Endothelial cell of umbilical vein (primary cell): Measurements from ENCODE around the gene SCAPER. TPM values are rescaled to one million over a fixed set of nuclear protein-coding genes. Genes with fewer than 3 reads are reported as not detected.

ENCODE experiments used
- BruUV-seq: library from RNA; stranded (reverse); fragments of 400-500 nt; replicated peaks from 2 replicates; lab custom pipeline; 2021; lab: Mats Ljungman, UMichigan
- CTCF ChIA-PET: fragments of 300-600, 350-600 bp; sonication (Branson Sonifier 250); formaldehyde crosslinking; loops from one replicate; lab custom pipeline; 2021; ENCODE audit warnings: antibody characterized with exemption, inconsistent platforms; lab: Charles Lee
- POLR2A ChIA-PET: fragments of 300-600, 350-600 bp; sonication (Branson Sonifier 250); formaldehyde crosslinking; loops from one replicate; lab custom pipeline; 2021; ENCODE audit warnings: antibody characterized with exemption, inconsistent platforms; lab: Charles Lee
- DNase-seq: peaks from one replicate; pipeline ENCODE4 v3.0.0-alpha.2; 2011; ENCODE audit warnings: low read depth, low spot score
- FAIRE-seq: peaks from 2 replicates; lab custom pipeline; 2011; peaks lifted over from hg19 to GRCh38; lab: Jason Lieb, UNC
- H2AFZ ChIP-seq: 2 replicates; pipeline ENCODE4 v1.6.0; 2012; ENCODE audit warnings: low read depth, low read length, control low read depth, inconsistent platforms
- H3K27ac ChIP-seq: 2 replicates; pipeline ENCODE4 v1.5.1; 2011; ENCODE audit warnings: low read depth, mild to moderate bottlenecking, control low read depth, low read length, moderate library complexity; ENCODE audit not compliant: insufficient read depth
- H3K27me3 ChIP-seq, 2 experiments: 2 replicates each; pipeline versions ENCODE4 v1.6.0 to v1.6.1; 2011; ENCODE audit warnings: low read length in 2 of 2, mixed read lengths in 1 of 2; ENCODE audit not compliant: control insufficient read depth in 2 of 2, insufficient read depth in 2 of 2
- H3K36me3 ChIP-seq, 2 experiments: 2 replicates in 1 of 2; 3 replicates in 1 of 2; pipeline ENCODE4 v1.5.1; 2011; ENCODE audit warnings: low read length in 2 of 2, mild to moderate bottlenecking in 1 of 2, moderate library complexity in 1 of 2; ENCODE audit not compliant: control insufficient read depth in 2 of 2, insufficient read depth in 2 of 2; ENCODE audit errors: extremely low read depth in 1 of 2
- H3K4me1 ChIP-seq: 3 replicates; pipeline ENCODE4 v1.5.1; 2011; ENCODE audit warnings: mild to moderate bottlenecking, low read length; ENCODE audit not compliant: control insufficient read depth, insufficient read depth; ENCODE audit errors: extremely low read depth
- H3K4me2 ChIP-seq: 2 replicates; pipeline ENCODE4 v1.6.1; 2011; ENCODE audit warnings: low read length, control low read depth, mixed read lengths; ENCODE audit not compliant: insufficient read depth
- H3K4me3 ChIP-seq, 3 experiments: fragments of 200-600 bp in 1 of 3; sonication (generic), shearing (Covaris generic) in 1 of 3; replicated peaks in 1 of 3; 2 replicates each; pipeline ENCODE4 v1.5.1; 2011 to 2016; ENCODE audit warnings: control low read depth in 3 of 3, low read length in 3 of 3, mild to moderate bottlenecking in 2 of 3, inconsistent platforms in 1 of 3, low read depth in 1 of 3, moderate library complexity in 1 of 3; ENCODE audit not compliant: insufficient read depth in 1 of 3
- H3K79me2 ChIP-seq: 2 replicates; pipeline ENCODE4 v1.6.0; 2012; ENCODE audit warnings: low read length, inconsistent platforms; ENCODE audit not compliant: control insufficient read depth, insufficient read depth
- H3K9ac ChIP-seq: replicated peaks from 2 replicates; pipeline ENCODE3; 2011; ENCODE audit warnings: low read length, control low read depth; ENCODE audit not compliant: insufficient read depth; ENCODE audit errors: extremely low read depth
- H3K9me1 ChIP-seq: replicated peaks from 3 replicates; pipeline ENCODE4 v1.6.0; 2011; ENCODE audit warnings: mild to moderate bottlenecking, low read length; ENCODE audit not compliant: control insufficient read depth, insufficient read depth; ENCODE audit errors: extremely low read depth
- H3K9me3 ChIP-seq: replicated peaks from 2 replicates; pipeline ENCODE4 v1.5.1; 2012; ENCODE audit warnings: low read length, inconsistent platforms; ENCODE audit not compliant: control insufficient read depth, insufficient read depth
- H4K20me1 ChIP-seq: replicated peaks from 2 replicates; pipeline ENCODE3; 2011; ENCODE audit warnings: mild to moderate bottlenecking, low read length; ENCODE audit not compliant: control insufficient read depth, insufficient read depth; ENCODE audit errors: extremely low read depth
- CTCF ChIP-seq, 2 donors: IDR thresholded peaks; 1 replicate in 1 of 2; 2 replicates in 1 of 2; pipeline ENCODE4 v1.5.1; 2011; ENCODE audit warnings: low read length in 2 of 2, mild to moderate bottlenecking in 2 of 2, moderate library complexity in 2 of 2, control low read depth in 1 of 2, inconsistent platforms in 1 of 2, low read depth in 1 of 2; ENCODE audit not compliant: insufficient read depth in 1 of 2; ENCODE audit errors: extremely low read depth in 1 of 2
- EZH2 ChIP-seq: IDR thresholded peaks from 2 replicates; pipeline ENCODE4 v1.6.1; 2012; ENCODE audit warnings: borderline replicate concordance, low read depth, mild to moderate bottlenecking, moderate library complexity, low read length, inconsistent platforms; ENCODE audit not compliant: severe bottlenecking
- FOS ChIP-seq: IDR thresholded peaks from 2 replicates; pipeline ENCODE4 v1.6.1; 2011; ENCODE audit warnings: mild to moderate bottlenecking, low read length, moderate library complexity, borderline replicate concordance; ENCODE audit not compliant: insufficient read depth
- GATA2 ChIP-seq: IDR thresholded peaks from 2 replicates; pipeline ENCODE4 v1.7.0; 2011; ENCODE audit warnings: low read depth, mild to moderate bottlenecking, moderate library complexity, mixed read lengths, low read length; ENCODE audit not compliant: insufficient read length, insufficient read depth
- JUN ChIP-seq: IDR thresholded peaks from 2 replicates; pipeline ENCODE4 v1.6.1; 2011; ENCODE audit warnings: borderline replicate concordance, low read depth; ENCODE audit not compliant: insufficient read length, insufficient read depth
- MAX ChIP-seq: IDR thresholded peaks from 2 replicates; pipeline ENCODE4 v1.6.1; 2011; ENCODE audit not compliant: insufficient read depth, insufficient read length
- MYC ChIP-seq: IDR thresholded peaks from one replicate; pipeline ENCODE4 v1.6.1; 2011; ENCODE audit warnings: mild to moderate bottlenecking, low read depth, low read length
- POLR2A ChIP-seq: IDR thresholded peaks from 2 replicates; pipeline ENCODE4 v1.6.1; 2012; ENCODE audit warnings: low read depth, mild to moderate bottlenecking, control low read depth, low read length
- POLR2AphosphoS5 ChIP-seq: IDR thresholded peaks from 2 replicates; pipeline ENCODE4 v1.6.1; 2012; ENCODE audit warnings: low read depth, mild to moderate bottlenecking, control low read depth, low read length, moderate library complexity; ENCODE audit not compliant: insufficient read depth
- dilution Hi-C: fragments of 300-500 bp; cut with MboI; formaldehyde crosslinking; loops from one replicate; pipeline ENCODE4 v1.15.0; 2019; ENCODE audit warnings: low sequenced_read_pairs; ENCODE audit not compliant: extremely low pct_ligation_motif_present
- intact Hi-C: fragments of 100-400 bp; cut with micrococcal nuclease; formaldehyde crosslinking; loops from one replicate; pipeline ENCODE4 v1.10.0; 2022
- polyA plus RNA-seq, 4 experiments: library from polyadenylated mRNA; depleted of rRNA in 3 of 4; stranded (reverse) in 3 of 4; unstranded in 1 of 4; fragments of >200 nt; gene quantifications; 2 replicates each; pipeline versions ENCODE4 v1.2.1 to v1.2.3, GENCODE V29; 2011 to 2012; ENCODE audit warnings: missing spikeins in 1 of 4
- total RNA-seq: library from RNA; stranded (reverse); gene quantifications from 2 replicates; pipeline ENCODE4 v1.2.3, GENCODE V29; 2021

Gene SCAPER
- total and polyA plus RNA-seq, 2 donors (not counting 3 experiments of a cell fraction or from before 2014, with no cell fraction given): 2.7 to 12.7 TPM

GRCh38 chr15:76321602-76322001, 583.5 kb downstream of the SCAPER start:
- Histone ChIP-seq H3K9me1 (no peaks in the 10 kb centered on the region), H3K9me3 (no peaks in the 10 kb centered on the region), H3K79me2 (no peaks in the 10 kb centered on the region), H3K4me1 (no peaks in the 10 kb centered on the region), H3K9ac (no peak overlapping the region), H3K27ac (no peak overlapping the region), H4K20me1 (no peaks in the 10 kb centered on the region), H3K27me3 (peaks cover 10 to 32% of the 10 kb centered on the region in 2 experiments), H3K36me3 (no peaks in the 10 kb centered on the region), H3K4me2 (no peak overlapping the region), H2AFZ (no peak overlapping the region), H3K4me3 (no peak overlapping the region)
- CTCF ChIA-PET: interaction anchor here (1.4 kb wide), 1 partner anchor 9 kb away, joined by 6 read pairs; no protein-coding TSS in a partner anchor
- no peak for TF ChIP-seq MAX
- TF ChIP-seq POLR2A: no peak
- TF ChIP-seq GATA2: no peak
- TF ChIP-seq EZH2: no peak
- no peak for TF ChIP-seq FOS
- TF ChIP-seq CTCF (IDR thresholded peaks at IDR 0.05; ENCODE audit: extremely low read depth in 1 of 2, insufficient read depth in 1 of 2, low read depth in 1 of 2, low read length in 2 of 2): no peak
- no peak for TF ChIP-seq JUN
- no peak for TF ChIP-seq POLR2AphosphoS5
- TF ChIP-seq MYC: no peak
- dilution Hi-C loops (no loop called here), intact Hi-C loops (no loop called here)
- no peak for FAIRE-seq
- BruUV-seq: no TSS peak
- no peak for DNase-seq
- POLR2A ChIA-PET: no interaction called here
